A549 (cell line): ENCODE measurements around the gene EEFSEC. TPM values are rescaled to one million over a fixed set of nuclear protein-coding genes. Genes with fewer than 3 reads are reported as not detected.

Experiments used
- ATAC-seq, 2 experiments: fragments of 200-7000 bp in 1 of 2; fragments of >200 bp in 1 of 2; cut with Nextera tagmentation in 1 of 2; cut with Tn5 transposase in 1 of 2; 3 replicates each; pipeline versions ENCODE4 v1.8.0 to v1.9.1; 2018 to 2020; ENCODE audit warnings: mild to moderate bottlenecking in 1 of 2, moderate library complexity in 1 of 2
- CTCF ChIA-PET: fragments of 300-600 bp; sonication (Branson Sonifier 250); formaldehyde crosslinking; extraction: SDS; loops from one replicate; lab custom pipeline; 2021; ENCODE audit warnings: antibody characterized with exemption, inconsistent platforms; lab: Yijun Ruan, JAX
- POLR2A ChIA-PET: fragments of 350-600 bp; formaldehyde crosslinking; extraction: SDS; loops from one replicate; lab custom pipeline; 2021; ENCODE audit warnings: antibody characterized with exemption, inconsistent platforms; lab: Yijun Ruan, JAX
- DNase-seq, 2 experiments: peaks; one replicate each; pipeline versions ENCODE4 v3.0.0 to v3.0.0-alpha.2; 2011 to 2016; ENCODE audit warnings: low read depth in 1 of 2, low spot score in 1 of 2
- FAIRE-seq: peaks from 2 replicates; lab custom pipeline; 2011; peaks lifted over from hg19 to GRCh38; lab: Jason Lieb, UNC
- H3K27ac ChIP-seq, 2 experiments: fragments of >200 bp; sonication (Bioruptor Twin); formaldehyde crosslinking; 3 replicates each; pipeline ENCODE4 v1.5.1; 2016 to 2017
- H3K4me1 ChIP-seq: fragments of >200 bp; sonication (Bioruptor Twin); formaldehyde crosslinking; 3 replicates; pipeline ENCODE4 v1.6.1; 2016
- H3K4me2 ChIP-seq: fragments of >200 bp; sonication (Bioruptor Twin); formaldehyde crosslinking; 3 replicates; pipeline ENCODE4 v1.6.1; 2016
- H3K4me3 ChIP-seq: fragments of >200 bp; sonication (Bioruptor Twin); formaldehyde crosslinking; 3 replicates; pipeline ENCODE4 v1.5.1; 2016
- H3K9me3 ChIP-seq: fragments of >200 bp; sonication (Bioruptor Twin); formaldehyde crosslinking; 3 replicates; pipeline ENCODE4 v1.6.1; 2016
- BCL3 ChIP-seq: fragments of >200 bp; sonication (Bioruptor Twin); formaldehyde crosslinking; IDR thresholded peaks from 3 replicates; pipeline ENCODE4 v1.6.1; 2016
- BHLHE40 ChIP-seq: IDR thresholded peaks from 2 replicates; pipeline ENCODE4 v1.6.1; 2012; ENCODE audit warnings: low read depth, low read length, inconsistent platforms
- CBX8 ChIP-seq: fragments of 200-600 bp; sonication (generic); IDR thresholded peaks from 2 replicates; pipeline ENCODE4 v1.6.1; 2016
- CHD4 ChIP-seq: fragments of 200-600 bp; sonication (generic); IDR thresholded peaks from 2 replicates; pipeline ENCODE4 v1.6.1; 2016; ENCODE audit warnings: antibody characterized with exemption, mild to moderate bottlenecking, borderline replicate concordance
- ELK1 ChIP-seq: fragments of 150-350 bp; IDR thresholded peaks from 2 replicates; pipeline ENCODE4 v1.6.1; 2014; ENCODE audit warnings: low read depth, mild to moderate bottlenecking, low read length
- EP300 ChIP-seq, 2 experiments: fragments of >200 bp; sonication (Bioruptor Twin); formaldehyde crosslinking; IDR thresholded peaks; 2 replicates in 1 of 2; 3 replicates in 1 of 2; pipeline ENCODE4 v1.6.1; 2016 to 2017
- JUN ChIP-seq, 2 experiments: fragments of >200 bp; sonication (Bioruptor Twin); formaldehyde crosslinking; IDR thresholded peaks; 2 replicates in 1 of 2; 3 replicates in 1 of 2; pipeline ENCODE4 v1.6.1; 2016 to 2017
- MAFK ChIP-seq: fragments of 450-650 bp; IDR thresholded peaks from 2 replicates; pipeline ENCODE4 v1.6.1; 2014; ENCODE audit not compliant: partially characterized antibody
- MAZ ChIP-seq: fragments of 150-350 bp; IDR thresholded peaks from 2 replicates; pipeline ENCODE4 v1.6.1; 2014; ENCODE audit warnings: antibody characterized with exemption, low read depth, low read length, borderline replicate concordance
- PHF8 ChIP-seq: fragments of 200-600 bp; sonication (generic); IDR thresholded peaks from 2 replicates; pipeline ENCODE4 v1.6.1; 2016; ENCODE audit warnings: low read depth, mild to moderate bottlenecking, antibody characterized with exemption, moderate library complexity, borderline replicate concordance
- POLR2AphosphoS2 ChIP-seq: conservative IDR thresholded peaks from 2 replicates; pipeline ENCODE4 v1.6.1; 2012; ENCODE audit warnings: low read length, improper control_type of control experiment, inconsistent platforms
- RCOR1 ChIP-seq: fragments of 150-350 bp; IDR thresholded peaks from 2 replicates; pipeline ENCODE4 v1.6.1; 2014; ENCODE audit warnings: antibody characterized with exemption, low read length, low read depth
- REST ChIP-seq: fragments of 200-600 bp; sonication (generic); IDR thresholded peaks from 2 replicates; pipeline ENCODE4 v1.6.1; 2016; ENCODE audit warnings: antibody characterized with exemption, mild to moderate bottlenecking, moderate library complexity
- TFCP2L1 ChIP-seq: fragments of 250-450 bp; sonication (Bioruptor Pico); IDR thresholded peaks from 2 replicates; pipeline ENCODE4 v1.5.0; 2021; ENCODE audit warnings: mild to moderate bottlenecking
- ZFP36 ChIP-seq: fragments of 450-650 bp; IDR thresholded peaks from 2 replicates; pipeline ENCODE4 v1.6.1; 2014; ENCODE audit warnings: borderline replicate concordance; ENCODE audit not compliant: partially characterized antibody
- WGBS: methylation state at CpG from one replicate; pipeline ENCODE4 v1.1.6; 2017; ENCODE audit errors: missing lambda C conversion rate; 5-methylcytosine and 5-hydroxymethylcytosine counted together
- polyA plus RNA-seq, 4 experiments: library from polyadenylated mRNA; depleted of rRNA in 3 of 4; stranded (reverse); fragments of >200 nt; fragmentation: RNase III in 1 of 4; extraction: RNeasy Plus Mini Kit Qiagen cat#74134 plus additional on column Dnase treatment in 1 of 4; gene quantifications; 2 replicates in 3 of 4; 3 replicates in 1 of 4; pipeline ENCODE4 v1.2.3, GENCODE V29; 2011 to 2017

The EEFSEC gene
- polyA plus RNA-seq, 2 of the 4 experiments (the other 2 are of a cell fraction): 6.9 to 7.3 TPM

GRCh38 chr3:128360705-128361271, 207.5 kb downstream of the EEFSEC start:
- DNase-seq (no peak), FAIRE-seq (no peak), ATAC-seq (peak in 1 of 2 experiments; percentile 31; a peak in 2 of 6 replicates)
- Histone ChIP-seq H3K27ac (peak overlapping the region in 1 of 2 experiments; percentile 67; a peak in 3 of 6 replicates), H3K9me3 (no peaks in the 10 kb centered on the region), H3K4me3 (no peak overlapping the region), H3K4me1 (peaks cover 15% of the 10 kb centered on the region; the same call in 2 of the 3 replicates), H3K4me2 (peak overlapping the region; percentile 52; the same call in 2 of the 3 replicates)
- TF ChIP-seq PHF8 (no peak), CHD4 (no peak), REST (no peak), MAFK (no peak), CBX8 (no peak), JUN (IDR thresholded peaks at IDR 0.05) (no peak), BCL3 (no peak)
- 63% methylated on average over 6 of the region's 6 CpGs for WGBS
- POLR2A ChIA-PET: no interaction called here
- CTCF ChIA-PET: interaction anchor here (1.3 to 1.5 kb wide), 2 partner anchors 11 to 223 kb away, joined by 3 to 4 read pairs; no protein-coding TSS in a partner anchor

- POLR2A ChIA-PET: no interaction called here
- 92% methylated on average over 13 of the region's 16 CpGs for WGBS
- no peak for ATAC-seq
- H3K4me1 ChIP-seq: peaks cover 15% of the 10 kb centered on the region; the same call in 2 of the 3 replicates
- no peak for TF ChIP-seq EP300 (IDR thresholded peaks at IDR 0.05)
- TF ChIP-seq RCOR1: no peak
- TF ChIP-seq ELK1: no peak
- no peak for TF ChIP-seq POLR2AphosphoS2
- TF ChIP-seq TFCP2L1 (CRISPR knock-in tag): no peak
- no peak for TF ChIP-seq PHF8
- FAIRE-seq: no peak
- CTCF ChIA-PET: interaction anchor here (1.1 to 1.5 kb wide), 2 partner anchors 8 to 65 kb away, joined by 3 read pairs; no protein-coding TSS in a partner anchor
- no peak overlapping the region for H3K4me2 ChIP-seq
- no peak for DNase-seq
- H3K9me3 ChIP-seq: no peaks in the 10 kb centered on the region
- H3K27ac ChIP-seq: no peak overlapping the region; a peak in 1 of 6 replicates
- H3K4me3 ChIP-seq: no peak overlapping the region
Measured at GRCh38 chr3:128362026-128362965, 209.0 kb downstream of the EEFSEC start.

GRCh38 chr3:128364291-128364690, 211.0 kb downstream of the EEFSEC start:
- WGBS: 95% methylated on average over 6 of the region's 6 CpGs
- FAIRE-seq (no peak), ATAC-seq (no peak), DNase-seq (no peak)
- Histone ChIP-seq H3K27ac (no peak overlapping the region), H3K9me3 (no peaks in the 10 kb centered on the region), H3K4me2 (no peak overlapping the region), H3K4me3 (no peak overlapping the region), H3K4me1 (peaks cover 15% of the 10 kb centered on the region; the same call in 2 of the 3 replicates)
- POLR2A ChIA-PET: no interaction called here
- CTCF ChIA-PET: interaction anchor here (1.1 to 1.5 kb wide), 2 partner anchors 10 to 16 kb away, joined by 3 read pairs; no protein-coding TSS in a partner anchor
- no peak for TF ChIP-seq BHLHE40
- TF ChIP-seq ZFP36: no peak
- no peak for TF ChIP-seq MAZ
